ENCODE measurements around the gene TASP1.
"Not testable (repeated sequence)": the region's sequence is repeated elsewhere in the genome, so short reads cannot be mapped to it uniquely, and the experiment has no call there.

Gene TASP1

DNA sequence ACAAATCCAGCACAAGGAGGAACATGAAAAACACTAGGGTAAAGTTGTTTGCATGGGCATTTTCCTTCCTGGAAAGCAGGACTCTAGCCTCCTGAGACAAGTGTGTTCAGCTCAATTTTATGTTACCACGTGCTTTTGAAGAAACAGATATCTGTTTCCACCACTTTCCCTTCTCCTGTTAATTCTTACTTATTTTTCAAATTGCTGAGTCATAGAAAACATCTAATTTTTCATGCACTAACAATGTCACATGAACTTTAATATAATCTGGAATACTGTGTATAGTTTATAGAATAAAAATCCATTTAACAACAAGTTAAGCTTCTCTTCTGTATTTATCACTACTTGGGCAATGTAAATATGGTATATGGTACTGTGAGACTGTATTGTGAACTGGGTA, 243.5 kb downstream of the TASP1 start:
- no peak for DNase-seq

DNA sequence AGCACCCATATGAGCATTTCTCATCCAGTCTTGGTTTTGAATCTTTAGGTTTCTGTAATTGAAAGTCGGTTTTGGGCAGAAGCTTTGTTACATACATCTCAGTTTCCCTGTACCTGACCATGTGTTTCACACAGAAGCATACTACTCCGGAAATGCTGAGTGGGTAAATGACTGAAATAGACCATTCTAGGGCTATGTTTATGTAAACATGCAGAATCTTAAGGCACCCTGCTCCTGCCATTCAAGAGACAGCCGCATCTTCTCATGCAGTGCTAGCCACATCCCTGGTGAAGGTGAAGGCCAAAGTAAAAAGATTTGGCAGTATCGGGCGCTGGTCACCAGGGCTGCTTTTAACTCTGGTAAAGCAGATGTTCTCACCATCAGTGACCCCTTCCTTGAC, 246.3 kb downstream of the TASP1 start:
- no peak for DNase-seq

DNA sequence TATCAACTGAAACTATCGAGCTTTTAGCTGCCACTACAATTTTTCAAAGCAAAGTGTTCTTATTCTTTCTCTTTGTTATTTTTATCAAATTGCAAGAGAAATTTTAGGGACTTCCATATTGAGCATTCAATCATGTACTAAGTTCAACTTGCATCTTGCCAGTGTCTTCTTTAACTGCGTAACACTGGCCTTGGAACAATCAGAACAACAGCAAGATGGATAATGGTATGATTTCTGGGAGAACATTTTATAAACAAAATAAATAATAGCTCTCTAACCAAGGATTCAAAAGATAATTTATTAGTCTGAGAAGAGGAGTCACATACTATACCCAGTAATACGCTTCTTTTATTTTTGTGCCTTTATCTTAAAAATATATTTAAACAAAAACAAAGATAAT, 249.6 kb downstream of the TASP1 start:
- DNase-seq, result no peak

GRCh38 chr20:13384132-13384531, 254.6 kb downstream of the TASP1 start:
- DNase-seq, result no peak

GRCh38 chr20:13382786-13383185, 255.9 kb downstream of the TASP1 start:
- DNase-seq, result no peak

- not testable (repeated sequence) for DNase-seq
Observed at GRCh38 chr20:13380497-13381229, 258.1 kb downstream of the TASP1 start.

GRCh38 chr20:13373400-13373799, 265.3 kb downstream of the TASP1 start:
- no peak for DNase-seq

GRCh38 chr20:13364278-13365170, 274.2 kb downstream of the TASP1 start:
- DNase-seq, result no peak

- DNase-seq, result no peak
Observed at GRCh38 chr20:13363473-13363872, 275.3 kb downstream of the TASP1 start.

DNA sequence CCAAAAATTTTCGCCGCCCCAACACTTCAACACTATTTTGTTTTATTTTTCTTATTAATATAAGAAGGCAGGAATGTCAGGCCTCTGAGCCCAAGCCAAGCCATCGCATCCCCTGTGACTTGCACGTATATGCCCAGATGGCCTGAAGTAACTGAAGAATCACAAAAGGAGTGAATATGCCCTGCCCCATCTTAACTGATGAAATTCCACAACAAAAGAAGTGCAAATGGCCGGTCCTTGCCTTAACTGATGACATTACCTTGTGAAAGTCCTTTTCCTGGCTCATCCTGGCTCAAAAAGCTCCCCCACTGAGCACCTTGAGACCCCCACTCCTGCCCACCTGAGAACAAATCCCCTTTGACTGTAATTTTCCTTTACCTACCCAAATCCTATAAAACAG, 276.6 kb downstream of the TASP1 start:
- DNase-seq, result not testable (repeated sequence)

DNA sequence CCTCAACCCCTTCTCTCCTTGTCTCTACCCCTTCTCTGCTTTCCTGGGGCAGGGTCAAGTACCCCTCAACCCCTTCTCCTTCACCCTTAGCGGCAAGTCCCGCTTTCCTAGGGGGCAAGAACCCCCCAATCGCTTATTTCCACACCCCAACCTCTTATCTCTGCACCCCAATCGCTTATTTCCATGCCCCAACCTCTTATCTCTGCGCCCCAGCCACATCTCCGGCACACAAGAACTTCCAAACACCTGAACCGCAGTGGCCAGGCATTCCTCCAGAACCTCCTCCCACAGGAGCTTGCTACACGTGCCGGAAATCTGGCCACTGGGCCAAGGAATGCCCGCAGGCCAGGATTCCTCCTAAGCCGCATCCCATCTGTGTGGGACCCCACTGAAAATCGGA, 279.8 kb downstream of the TASP1 start:
- not testable (repeated sequence) for DNase-seq

GRCh38 chr20:13357782-13358181, 280.9 kb downstream of the TASP1 start:
- not testable (repeated sequence) for DNase-seq

DNA sequence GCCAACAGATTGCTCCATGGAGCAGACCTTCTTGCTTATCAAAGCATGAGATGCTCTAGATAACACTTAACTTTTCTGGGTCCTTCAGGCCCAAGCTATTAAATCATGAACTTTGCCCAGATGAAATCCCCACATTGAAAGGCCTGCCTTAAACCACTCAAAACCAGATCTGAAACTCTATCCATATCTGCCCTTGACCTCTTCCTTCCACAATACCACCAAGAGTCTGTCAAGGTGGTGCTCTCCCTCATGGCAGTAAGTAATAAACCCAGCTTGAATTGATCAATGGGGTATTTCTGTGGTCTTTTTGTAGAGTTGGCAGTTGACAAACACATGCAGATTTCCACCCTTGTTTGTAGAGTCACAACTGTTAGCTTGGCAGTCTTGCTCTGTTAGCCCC, 282.1 kb downstream of the TASP1 start:
- DNase-seq, result no peak

- no peak for DNase-seq
Observed at GRCh38 chr20:13355941-13356486, 282.7 kb downstream of the TASP1 start.

- no peak for DNase-seq
Observed at GRCh38 chr20:13355411-13355810, 283.3 kb downstream of the TASP1 start.

GRCh38 chr20:13353261-13353945, 285.3 kb downstream of the TASP1 start:
- DNase-seq, result no peak

DNA sequence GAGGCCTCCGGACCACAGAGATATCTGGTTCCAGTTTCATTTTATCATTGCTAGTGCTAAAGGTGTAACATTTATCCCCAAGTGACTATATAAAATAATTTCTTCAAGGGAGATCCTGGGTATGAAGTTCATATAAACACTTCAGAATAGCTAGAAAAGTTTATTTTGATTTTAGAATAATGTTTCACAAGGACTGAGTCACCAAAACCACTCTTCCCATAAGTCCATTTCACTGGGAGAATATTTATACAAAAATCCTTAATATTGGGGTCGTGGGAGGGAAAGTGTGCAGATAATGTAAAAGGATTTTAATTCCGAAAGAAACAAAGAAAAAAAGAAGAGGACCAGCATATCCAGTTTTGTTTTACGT, 289.5 kb downstream of the TASP1 start:
- no peak for DNase-seq

GRCh38 chr20:13348311-13349234, 290.2 kb downstream of the TASP1 start:
- no peak for DNase-seq

DNA sequence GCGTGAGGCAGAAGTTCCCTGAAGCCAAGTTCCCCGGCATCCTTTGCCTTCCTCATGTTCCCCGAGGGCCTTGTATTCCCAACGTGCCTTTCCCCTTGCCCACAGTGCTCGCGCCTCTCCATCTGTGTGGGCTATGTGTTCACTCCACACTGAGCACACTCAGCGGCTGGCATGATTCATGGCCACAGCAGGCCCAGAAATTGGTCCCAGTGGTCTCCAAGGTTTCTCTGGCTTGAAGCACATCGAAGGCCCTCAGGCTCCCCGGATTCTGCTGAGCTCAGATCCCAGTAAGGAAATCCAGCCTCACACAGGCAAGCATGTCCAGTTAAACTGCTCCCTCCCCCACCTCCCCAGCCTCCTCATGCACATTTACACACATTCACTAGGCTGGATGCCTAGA, 294.1 kb downstream of the TASP1 start:
- DNase-seq, result no peak

DNA sequence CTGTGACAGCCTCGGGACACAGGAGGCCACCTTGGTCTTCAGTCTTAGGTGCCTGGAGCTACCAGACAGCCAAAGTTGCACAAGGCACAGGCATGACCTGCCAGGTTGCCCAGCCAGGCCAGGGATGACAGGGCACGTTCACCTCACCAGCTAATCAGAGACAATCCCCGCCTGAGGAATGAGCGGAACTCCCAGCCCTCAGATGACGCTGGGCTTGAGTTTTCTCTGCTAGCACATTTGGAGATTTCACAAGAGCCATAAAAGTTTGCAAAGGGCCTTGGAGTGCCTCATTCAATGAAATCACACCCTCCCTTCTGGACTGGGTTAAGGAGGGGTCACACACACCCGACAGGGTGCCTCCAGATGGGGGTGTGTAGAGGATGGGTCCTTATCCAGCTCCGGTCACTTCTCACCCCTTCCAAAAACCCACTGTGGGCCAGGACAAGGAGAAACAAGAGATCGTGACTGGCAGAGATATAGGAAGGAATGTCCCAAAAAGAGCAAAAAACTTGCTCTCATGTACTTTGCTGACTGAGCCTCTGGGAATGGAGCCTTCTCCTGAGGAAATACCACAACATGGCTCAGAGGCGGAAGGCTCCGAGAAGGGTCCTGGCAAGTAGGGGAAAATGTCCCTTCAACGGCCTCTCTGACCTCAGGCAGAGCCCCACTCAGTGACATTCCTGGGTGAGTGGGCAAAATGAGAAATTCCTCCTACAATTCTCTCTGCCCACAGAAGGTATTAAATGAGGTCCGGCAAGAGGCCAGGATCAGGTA, 296.1 kb downstream of the TASP1 start:
- DNase-seq, result no peak

GRCh38 chr20:13341737-13342393, 296.9 kb downstream of the TASP1 start:
- no peak for DNase-seq

Measured in NCI-H82 (cell line).